ENCODE measurements around the gene KRT39. TPM values are rescaled to one million over a fixed set of nuclear protein-coding genes. Genes with fewer than 3 reads are reported as not detected.

The KRT39 gene
- total and polyA plus RNA-seq, 2 experiments from 2014 or later = not detected

DNA sequence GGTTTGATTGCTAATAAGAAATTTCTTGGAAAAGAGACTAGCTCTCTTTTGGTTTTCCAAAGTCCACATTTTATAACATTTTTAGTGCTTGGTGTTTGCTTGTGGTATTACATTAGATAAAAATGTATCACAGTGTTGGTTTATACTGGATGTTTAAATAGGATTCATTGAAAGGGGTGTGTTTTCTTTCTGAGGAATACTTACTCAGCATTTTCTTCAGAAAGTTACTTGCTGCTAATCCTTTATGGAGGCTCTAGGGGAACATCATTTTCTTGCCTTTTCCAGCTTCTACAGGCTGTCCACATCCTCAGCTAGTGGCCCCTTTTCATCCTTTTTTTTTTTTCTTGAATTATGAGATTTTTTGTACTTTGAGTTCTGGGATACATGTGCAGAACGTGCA is 834 bp upstream of the KRT39 start (continued):
- TF ChIP-seq, protein P1, sequence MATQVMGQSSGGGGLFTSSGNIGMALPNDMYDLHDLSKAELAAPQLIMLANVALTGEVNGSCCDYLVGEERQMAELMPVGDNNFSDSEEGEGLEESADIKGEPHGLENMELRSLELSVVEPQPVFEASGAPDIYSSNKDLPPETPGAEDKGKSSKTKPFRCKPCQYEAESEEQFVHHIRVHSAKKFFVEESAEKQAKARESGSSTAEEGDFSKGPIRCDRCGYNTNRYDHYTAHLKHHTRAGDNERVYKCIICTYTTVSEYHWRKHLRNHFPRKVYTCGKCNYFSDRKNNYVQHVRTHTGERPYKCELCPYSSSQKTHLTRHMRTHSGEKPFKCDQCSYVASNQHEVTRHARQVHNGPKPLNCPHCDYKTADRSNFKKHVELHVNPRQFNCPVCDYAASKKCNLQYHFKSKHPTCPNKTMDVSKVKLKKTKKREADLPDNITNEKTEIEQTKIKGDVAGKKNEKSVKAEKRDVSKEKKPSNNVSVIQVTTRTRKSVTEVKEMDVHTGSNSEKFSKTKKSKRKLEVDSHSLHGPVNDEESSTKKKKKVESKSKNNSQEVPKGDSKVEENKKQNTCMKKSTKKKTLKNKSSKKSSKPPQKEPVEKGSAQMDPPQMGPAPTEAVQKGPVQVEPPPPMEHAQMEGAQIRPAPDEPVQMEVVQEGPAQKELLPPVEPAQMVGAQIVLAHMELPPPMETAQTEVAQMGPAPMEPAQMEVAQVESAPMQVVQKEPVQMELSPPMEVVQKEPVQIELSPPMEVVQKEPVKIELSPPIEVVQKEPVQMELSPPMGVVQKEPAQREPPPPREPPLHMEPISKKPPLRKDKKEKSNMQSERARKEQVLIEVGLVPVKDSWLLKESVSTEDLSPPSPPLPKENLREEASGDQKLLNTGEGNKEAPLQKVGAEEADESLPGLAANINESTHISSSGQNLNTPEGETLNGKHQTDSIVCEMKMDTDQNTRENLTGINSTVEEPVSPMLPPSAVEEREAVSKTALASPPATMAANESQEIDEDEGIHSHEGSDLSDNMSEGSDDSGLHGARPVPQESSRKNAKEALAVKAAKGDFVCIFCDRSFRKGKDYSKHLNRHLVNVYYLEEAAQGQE (IDR thresholded peaks at IDR 0.05; ENCODE audit: unreplicated experiment) = no peak

DNA sequence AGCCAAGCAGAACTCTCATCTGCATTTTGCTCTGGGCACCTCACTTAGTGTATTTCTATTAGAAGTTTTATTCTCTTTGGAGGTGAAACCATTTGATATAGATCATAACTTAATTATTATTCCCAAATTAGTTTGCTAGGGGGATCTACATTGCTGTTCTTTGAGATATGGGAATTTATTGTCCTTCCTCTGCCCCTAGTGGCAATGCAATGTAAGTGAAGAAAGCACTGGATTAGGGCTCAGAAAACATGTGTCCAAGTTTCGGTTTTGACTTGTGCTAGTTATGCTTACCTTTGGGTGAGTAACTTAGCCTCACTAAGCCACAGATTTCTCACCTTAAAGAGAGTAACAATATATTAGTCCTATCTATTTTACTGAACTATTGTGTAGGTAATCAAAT is 2.9 kb downstream of the KRT39 start:
- Histone ChIP-seq H3K36me3 (ENCODE audit: insufficient read depth) (no peaks in the 10 kb centered on the region), H3F3A (replicated peaks; ENCODE audit: low read depth) (no peaks in the 10 kb centered on the region), H4K20me1 (replicated peaks; ENCODE audit: insufficient read depth) (no peaks in the 10 kb centered on the region), H3K27ac (ENCODE audit: low read depth) (no peak overlapping the region), H3K4me2 (no peak overlapping the region), H2AFZ (no peak overlapping the region), H3K79me2 (replicated peaks; ENCODE audit: insufficient read depth) (no peaks in the 10 kb centered on the region), H3K4me3 (no peak overlapping the region), H3K27me3 (ENCODE audit: insufficient read depth) (no peaks in the 10 kb centered on the region), H3K4me1 (ENCODE audit: insufficient read depth) (peaks cover 11% of the 10 kb centered on the region; the same call in 1 of the 2 replicates), H3K9me2 (ENCODE audit: insufficient read depth) (0 out of 2 replicates have a peak, but pooled peaks cover 3% of the 10 kb centered on the region)
- no peaks in the 10 kb centered on the region; the same call in 2 of the 3 replicates for H3K9me3 Mint-ChIP-seq
- H3K27me3 Mint-ChIP-seq (ENCODE audit: insufficient read depth, low read depth, poor library complexity) = peaks cover 3% of the 10 kb centered on the region
- peaks cover 8% of the 10 kb centered on the region for H3K4me1 Mint-ChIP-seq
- peak; percentile 55 for DNase-seq (ENCODE audit: low spot score)
- H3K36me3 Mint-ChIP-seq (ENCODE audit: low read depth) = no peaks in the 10 kb centered on the region
- no peak overlapping the region for H3K27ac Mint-ChIP-seq
- TF ChIP-seq, protein P2, sequence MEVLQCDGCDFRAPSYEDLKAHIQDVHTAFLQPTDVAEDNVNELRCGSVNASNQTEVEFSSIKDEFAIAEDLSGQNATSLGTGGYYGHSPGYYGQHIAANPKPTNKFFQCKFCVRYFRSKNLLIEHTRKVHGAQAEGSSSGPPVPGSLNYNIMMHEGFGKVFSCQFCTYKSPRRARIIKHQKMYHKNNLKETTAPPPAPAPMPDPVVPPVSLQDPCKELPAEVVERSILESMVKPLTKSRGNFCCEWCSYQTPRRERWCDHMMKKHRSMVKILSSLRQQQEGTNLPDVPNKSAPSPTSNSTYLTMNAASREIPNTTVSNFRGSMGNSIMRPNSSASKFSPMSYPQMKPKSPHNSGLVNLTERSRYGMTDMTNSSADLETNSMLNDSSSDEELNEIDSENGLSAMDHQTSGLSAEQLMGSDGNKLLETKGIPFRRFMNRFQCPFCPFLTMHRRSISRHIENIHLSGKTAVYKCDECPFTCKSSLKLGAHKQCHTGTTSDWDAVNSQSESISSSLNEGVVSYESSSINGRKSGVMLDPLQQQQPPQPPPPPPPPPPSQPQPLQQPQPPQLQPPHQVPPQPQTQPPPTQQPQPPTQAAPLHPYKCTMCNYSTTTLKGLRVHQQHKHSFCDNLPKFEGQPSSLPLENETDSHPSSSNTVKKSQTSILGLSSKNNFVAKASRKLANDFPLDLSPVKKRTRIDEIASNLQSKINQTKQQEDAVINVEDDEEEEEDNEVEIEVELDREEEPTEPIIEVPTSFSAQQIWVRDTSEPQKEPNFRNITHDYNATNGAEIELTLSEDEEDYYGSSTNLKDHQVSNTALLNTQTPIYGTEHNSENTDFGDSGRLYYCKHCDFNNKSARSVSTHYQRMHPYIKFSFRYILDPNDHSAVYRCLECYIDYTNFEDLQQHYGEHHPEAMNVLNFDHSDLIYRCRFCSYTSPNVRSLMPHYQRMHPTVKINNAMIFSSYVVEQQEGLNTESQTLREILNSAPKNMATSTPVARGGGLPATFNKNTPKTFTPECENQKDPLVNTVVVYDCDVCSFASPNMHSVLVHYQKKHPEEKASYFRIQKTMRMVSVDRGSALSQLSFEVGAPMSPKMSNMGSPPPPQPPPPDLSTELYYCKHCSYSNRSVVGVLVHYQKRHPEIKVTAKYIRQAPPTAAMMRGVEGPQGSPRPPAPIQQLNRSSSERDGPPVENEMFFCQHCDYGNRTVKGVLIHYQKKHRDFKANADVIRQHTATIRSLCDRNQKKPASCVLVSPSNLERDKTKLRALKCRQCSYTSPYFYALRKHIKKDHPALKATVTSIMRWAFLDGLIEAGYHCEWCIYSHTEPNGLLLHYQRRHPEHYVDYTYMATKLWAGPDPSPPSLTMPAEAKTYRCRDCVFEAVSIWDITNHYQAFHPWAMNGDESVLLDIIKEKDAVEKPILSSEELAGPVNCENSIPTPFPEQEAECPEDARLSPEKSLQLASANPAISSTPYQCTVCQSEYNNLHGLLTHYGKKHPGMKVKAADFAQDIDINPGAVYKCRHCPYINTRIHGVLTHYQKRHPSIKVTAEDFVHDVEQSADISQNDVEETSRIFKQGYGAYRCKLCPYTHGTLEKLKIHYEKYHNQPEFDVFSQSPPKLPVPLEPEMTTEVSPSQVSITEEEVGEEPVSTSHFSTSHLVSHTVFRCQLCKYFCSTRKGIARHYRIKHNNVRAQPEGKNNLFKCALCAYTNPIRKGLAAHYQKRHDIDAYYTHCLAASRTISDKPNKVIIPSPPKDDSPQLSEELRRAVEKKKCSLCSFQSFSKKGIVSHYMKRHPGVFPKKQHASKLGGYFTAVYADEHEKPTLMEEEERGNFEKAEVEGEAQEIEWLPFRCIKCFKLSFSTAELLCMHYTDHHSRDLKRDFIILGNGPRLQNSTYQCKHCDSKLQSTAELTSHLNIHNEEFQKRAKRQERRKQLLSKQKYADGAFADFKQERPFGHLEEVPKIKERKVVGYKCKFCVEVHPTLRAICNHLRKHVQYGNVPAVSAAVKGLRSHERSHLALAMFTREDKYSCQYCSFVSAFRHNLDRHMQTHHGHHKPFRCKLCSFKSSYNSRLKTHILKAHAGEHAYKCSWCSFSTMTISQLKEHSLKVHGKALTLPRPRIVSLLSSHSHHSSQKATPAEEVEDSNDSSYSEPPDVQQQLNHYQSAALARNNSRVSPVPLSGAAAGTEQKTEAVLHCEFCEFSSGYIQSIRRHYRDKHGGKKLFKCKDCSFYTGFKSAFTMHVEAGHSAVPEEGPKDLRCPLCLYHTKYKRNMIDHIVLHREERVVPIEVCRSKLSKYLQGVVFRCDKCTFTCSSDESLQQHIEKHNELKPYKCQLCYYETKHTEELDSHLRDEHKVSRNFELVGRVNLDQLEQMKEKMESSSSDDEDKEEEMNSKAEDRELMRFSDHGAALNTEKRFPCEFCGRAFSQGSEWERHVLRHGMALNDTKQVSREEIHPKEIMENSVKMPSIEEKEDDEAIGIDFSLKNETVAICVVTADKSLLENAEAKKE (CRISPR knock-in tag; IDR thresholded peaks at IDR 0.05) = no peak
- TF ChIP-seq, protein P3, sequence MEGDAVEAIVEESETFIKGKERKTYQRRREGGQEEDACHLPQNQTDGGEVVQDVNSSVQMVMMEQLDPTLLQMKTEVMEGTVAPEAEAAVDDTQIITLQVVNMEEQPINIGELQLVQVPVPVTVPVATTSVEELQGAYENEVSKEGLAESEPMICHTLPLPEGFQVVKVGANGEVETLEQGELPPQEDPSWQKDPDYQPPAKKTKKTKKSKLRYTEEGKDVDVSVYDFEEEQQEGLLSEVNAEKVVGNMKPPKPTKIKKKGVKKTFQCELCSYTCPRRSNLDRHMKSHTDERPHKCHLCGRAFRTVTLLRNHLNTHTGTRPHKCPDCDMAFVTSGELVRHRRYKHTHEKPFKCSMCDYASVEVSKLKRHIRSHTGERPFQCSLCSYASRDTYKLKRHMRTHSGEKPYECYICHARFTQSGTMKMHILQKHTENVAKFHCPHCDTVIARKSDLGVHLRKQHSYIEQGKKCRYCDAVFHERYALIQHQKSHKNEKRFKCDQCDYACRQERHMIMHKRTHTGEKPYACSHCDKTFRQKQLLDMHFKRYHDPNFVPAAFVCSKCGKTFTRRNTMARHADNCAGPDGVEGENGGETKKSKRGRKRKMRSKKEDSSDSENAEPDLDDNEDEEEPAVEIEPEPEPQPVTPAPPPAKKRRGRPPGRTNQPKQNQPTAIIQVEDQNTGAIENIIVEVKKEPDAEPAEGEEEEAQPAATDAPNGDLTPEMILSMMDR (conservative IDR thresholded peaks at IDR 0.05; ENCODE audit: low read depth in 2 of 2) = peak; percentile 58 to 82
- peak; percentile 36 for ATAC-seq
- H3K4me3 Mint-ChIP-seq = no peak overlapping the region

Measured in GM23338 (cell line).